HG02973 (cell line): ENCODE results near the gene ADCK1.
"Not testable (repeated sequence)": the region's sequence is repeated elsewhere in the genome, so short reads cannot be mapped to it uniquely, and the experiment has no call there.

Experiments used
- ATAC-seq: cut with Tn5 transposase; IDR thresholded peaks from one replicate; pipeline ENCODE4 v1.9.1; 2021; ENCODE audit warnings: moderate library complexity; ENCODE audit not compliant: unreplicated experiment

Gene ADCK1

GRCh38 chr14:77799863-77800730, at the start of gene ADCK1:
TSS of gene ADCK1 (plus strand) at chr14:77800109. CDS start at chr14:77818979, 18,870 bp downstream.
- ATAC-seq: peak; percentile 94

- ATAC-seq: no peak
These were observed 47.6 kb upstream of the ADCK1 start for GRCh38 chr14:77752266-77752665.

GRCh38 chr14:77752799-77753516, 47.0 kb upstream of the ADCK1 start:
- no peak for ATAC-seq

- ATAC-seq: peak; percentile 88
These were observed 39.3 kb upstream of the ADCK1 start, which contains the start of gene SNW1 for GRCh38 chr14:77760381-77761204. TSS of gene SNW1 (minus strand) at chr14:77761156. CDS start at chr14:77761127, 29 bp downstream.

GRCh38 chr14:77761205-77761931, 38.5 kb upstream of the ADCK1 start:
- ATAC-seq: peak; percentile 7

GRCh38 chr14:77763316-77763715, 36.6 kb upstream of the ADCK1 start:
- no peak for ATAC-seq

GRCh38 chr14:77763978-77764377, 35.9 kb upstream of the ADCK1 start:
- no peak for ATAC-seq

- ATAC-seq: not testable (repeated sequence)
These were observed 31.4 kb upstream of the ADCK1 start for GRCh38 chr14:77768442-77769069.

GRCh38 chr14:77773966-77774365, 25.9 kb upstream of the ADCK1 start:
- not testable (repeated sequence) for ATAC-seq

- no peak for ATAC-seq
These were observed 17.7 kb upstream of the ADCK1 start for GRCh38 chr14:77782202-77782601.

- no peak for ATAC-seq
These were observed 13.8 kb upstream of the ADCK1 start for GRCh38 chr14:77786148-77786547.

- ATAC-seq: no peak
These were observed 9.2 kb upstream of the ADCK1 start for GRCh38 chr14:77790566-77791224.

- no peak for ATAC-seq
These were observed 8.7 kb upstream of the ADCK1 start for GRCh38 chr14:77791225-77791600.

GRCh38 chr14:77793255-77793654, 6.7 kb upstream of the ADCK1 start:
- not testable (repeated sequence) for ATAC-seq

GRCh38 chr14:77794357-77794756, 5.6 kb upstream of the ADCK1 start:
- no peak for ATAC-seq

- not testable (repeated sequence) for ATAC-seq
These were observed 453 bp upstream of the ADCK1 start for GRCh38 chr14:77799456-77799855.

- ATAC-seq: no peak
These were observed 905 bp downstream of the ADCK1 start for GRCh38 chr14:77800814-77801213.

- ATAC-seq: no peak
These were observed 4.7 kb downstream of the ADCK1 start for GRCh38 chr14:77804592-77804991.

GRCh38 chr14:77805706-77806105, 5.8 kb downstream of the ADCK1 start:
- no peak for ATAC-seq
